SKM-1 treated with dmso at 0.1 percent for 144 hours (cell line): ENCODE results near the gene SF3B2.
A peak's percentile ranks its signal among the peaks of the same experiment; 100 is the strongest.
"Not testable (repeated sequence)": the region's sequence is repeated elsewhere in the genome, so short reads cannot be mapped to it uniquely, and the experiment has no call there.

Experiments
- DNase-seq: peaks from one replicate; lab custom pipeline; 2025; ENCODE audit not compliant: unreplicated experiment; lab: John Stamatoyannopoulos, UW

SF3B2 gene

DNA sequence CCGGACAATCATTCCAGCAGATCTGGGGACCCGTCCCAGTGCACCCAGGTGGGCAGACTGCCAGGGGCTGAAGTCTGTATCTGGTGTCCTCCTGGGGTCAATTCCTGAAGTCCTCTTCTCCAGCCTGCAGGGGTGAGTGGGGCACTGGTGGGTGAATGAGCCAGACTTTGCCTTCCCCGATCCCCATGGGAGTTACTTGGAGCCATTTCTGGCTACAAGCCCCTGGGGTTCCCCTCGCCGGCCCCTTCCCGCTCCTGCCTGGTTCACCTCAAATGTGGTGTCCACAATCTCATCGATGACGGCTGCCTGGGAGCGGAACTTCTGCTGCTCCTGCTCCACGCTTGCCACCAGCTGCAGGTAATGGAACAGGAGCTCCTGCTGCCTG is 35.4 kb upstream of the SF3B2 start:
- no peak for DNase-seq

DNA sequence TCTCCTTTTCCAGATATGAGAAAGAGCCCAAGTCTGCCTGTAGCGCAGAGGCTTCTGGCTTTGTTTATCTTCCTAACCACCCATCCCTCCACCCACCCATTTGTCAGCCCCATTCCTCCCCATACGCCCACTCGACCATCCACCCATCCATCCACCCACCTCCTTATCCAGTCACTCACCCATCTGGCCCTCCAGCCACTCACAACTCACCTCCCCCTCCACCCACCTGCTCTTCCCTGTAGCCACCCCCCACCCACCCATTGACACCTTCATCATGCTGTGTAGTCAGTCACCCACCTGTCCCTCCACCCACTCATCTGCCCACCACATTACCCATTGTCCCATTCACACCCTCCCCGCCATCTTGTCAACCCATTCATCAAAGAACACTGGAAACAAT is 34.8 kb upstream of the SF3B2 start:
- DNase-seq, result no peak

GRCh38 chr11:66020212-66020611 is 32.0 kb upstream of the SF3B2 start:
- DNase-seq, result no peak

DNA sequence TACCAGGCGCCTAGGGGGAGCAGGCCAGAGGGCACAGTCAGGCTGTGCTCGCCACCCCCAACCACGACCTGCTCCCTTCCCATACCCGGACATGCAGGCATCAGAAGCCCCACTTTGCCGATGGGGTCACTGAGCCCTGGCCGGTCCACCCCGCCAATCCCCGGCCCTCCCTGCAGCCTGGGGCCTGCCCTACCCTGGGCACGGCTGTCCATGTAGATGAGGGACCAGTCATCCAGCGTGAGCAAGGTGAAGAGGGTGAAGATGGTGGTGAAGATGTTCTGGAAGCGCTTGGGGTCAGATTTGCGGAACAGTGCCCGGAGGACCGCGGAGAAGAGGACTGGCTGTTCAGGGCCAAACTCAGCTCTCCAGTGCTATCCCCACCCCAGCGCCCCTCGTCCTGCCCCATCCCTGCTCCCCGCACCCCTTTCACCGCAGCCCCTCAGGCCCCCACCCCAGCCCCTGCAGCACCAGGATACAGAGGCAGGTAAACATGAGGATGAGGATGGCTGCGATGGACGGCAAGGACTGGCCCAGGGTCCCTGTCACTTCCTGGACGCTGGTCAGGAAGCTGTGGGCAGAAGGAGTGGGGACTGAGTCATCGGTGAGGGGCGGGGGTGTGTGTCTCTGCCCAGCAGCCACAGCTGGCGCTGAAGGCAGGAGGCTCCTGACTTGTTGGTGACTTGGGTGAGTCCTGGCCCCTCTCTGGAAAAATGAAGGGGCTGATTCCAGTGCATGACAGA is 31.4 kb upstream of the SF3B2 start:
- DNase-seq, result peak; percentile 61

- DNase-seq, result peak; percentile 60
Measured at GRCh38 chr11:66022401-66023185, 29.6 kb upstream of the SF3B2 start.

DNA sequence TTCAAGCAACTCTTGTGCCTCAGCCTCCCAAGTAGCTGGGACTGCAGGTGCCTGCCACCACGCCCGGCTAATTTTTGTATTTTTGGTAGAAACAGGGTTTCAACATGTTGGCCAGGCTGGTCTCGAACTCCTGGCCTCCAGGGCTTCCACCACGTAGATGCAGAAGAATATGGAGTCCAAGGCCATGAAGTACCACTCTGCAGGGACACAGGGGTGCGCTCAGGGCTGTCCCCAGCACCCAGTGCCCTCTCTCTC is 29.1 kb upstream of the SF3B2 start:
- not testable (repeated sequence) for DNase-seq

GRCh38 chr11:66026017-66026529 is 26.1 kb upstream of the SF3B2 start, which contains the start of gene CATSPER1:
Gene CATSPER1, minus strand, starts transcription at chr11:66026479. Its CDS starts 100 bp downstream, at chr11:66026379.
- no peak for DNase-seq

DNA sequence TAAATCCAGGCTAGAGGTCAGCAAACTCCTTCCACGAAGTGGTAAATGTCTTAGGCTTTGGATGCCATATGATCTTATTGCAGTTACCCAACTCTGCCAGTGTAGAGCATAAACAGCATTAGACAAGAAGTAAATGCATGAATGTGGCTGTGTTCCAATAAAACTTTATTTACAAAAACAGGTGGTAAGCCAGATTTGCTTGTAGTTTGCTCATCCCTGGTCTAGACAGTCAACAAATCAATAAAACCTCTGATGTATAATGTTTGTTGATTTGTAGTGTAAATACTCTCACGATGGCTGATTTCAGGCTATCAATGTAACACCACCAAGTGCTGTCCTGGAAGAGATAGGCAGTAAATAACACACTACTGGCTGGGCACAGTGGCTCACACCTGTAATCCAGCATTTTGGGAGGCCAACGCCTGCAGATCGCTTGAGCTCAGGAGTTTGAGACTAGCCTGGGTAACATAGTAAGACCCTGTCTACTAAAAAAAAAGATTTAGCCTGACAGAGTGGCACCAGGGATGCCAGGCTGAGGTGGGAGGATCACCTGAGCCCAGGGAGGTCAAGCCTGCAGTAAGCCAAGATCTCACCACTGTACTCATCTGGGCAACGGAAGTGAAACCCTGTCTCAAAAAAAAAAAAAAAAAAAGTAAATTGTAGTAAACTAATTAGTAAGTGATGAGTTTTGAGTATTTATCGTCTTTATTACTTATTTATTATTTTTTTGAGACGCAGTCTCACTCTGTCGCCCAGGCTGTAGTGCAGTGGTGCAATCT is 19.0 kb upstream of the SF3B2 start:
- no peak for DNase-seq

GRCh38 chr11:66035653-66036333 is 16.4 kb upstream of the SF3B2 start:
- DNase-seq, result no peak

DNA sequence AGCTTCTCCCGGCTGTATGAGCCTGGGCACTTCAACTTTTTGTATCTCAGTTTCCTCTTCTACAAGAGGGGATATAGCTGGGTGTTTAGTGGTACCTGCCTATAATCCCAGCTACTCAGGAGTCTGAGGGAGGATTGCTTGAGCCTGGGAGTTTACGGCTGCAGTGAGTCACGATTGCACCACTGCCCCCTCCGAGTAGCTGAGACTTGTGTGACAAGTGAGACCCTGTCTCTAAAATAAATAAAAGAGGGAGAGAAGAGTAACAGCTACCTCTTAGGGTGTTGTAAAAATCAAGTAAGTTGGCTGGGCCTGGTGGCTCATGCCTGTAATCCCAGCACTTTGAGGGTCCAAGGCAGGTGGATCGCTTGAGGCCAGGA is 15.8 kb upstream of the SF3B2 start:
- DNase-seq, result no peak

GRCh38 chr11:66037327-66037726 is 14.8 kb upstream of the SF3B2 start:
- no peak for DNase-seq

DNA sequence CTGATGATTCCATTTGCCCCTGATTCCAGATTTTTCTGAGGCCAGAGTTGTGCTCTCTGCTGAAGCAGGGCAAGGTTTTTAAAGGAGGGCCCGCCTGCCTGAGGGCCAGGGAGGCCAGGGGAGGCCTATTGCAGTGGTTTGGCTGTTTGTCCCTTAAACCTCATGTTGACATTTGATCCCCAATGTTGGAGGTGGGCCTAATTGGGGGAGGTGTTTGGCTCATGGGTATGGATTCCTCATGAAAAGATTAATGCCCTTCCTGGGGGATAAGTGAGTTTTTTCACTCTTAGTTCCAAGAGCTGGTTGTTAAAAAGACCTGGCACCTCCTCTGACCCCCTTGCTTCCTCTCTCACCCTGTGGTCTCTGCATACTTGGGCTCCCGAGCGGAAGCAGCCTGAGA is 12.4 kb upstream of the SF3B2 start:
- no peak for DNase-seq

GRCh38 chr11:66042227-66042995 is 9.8 kb upstream of the SF3B2 start:
- no peak for DNase-seq

- no peak for DNase-seq
Measured at GRCh38 chr11:66042996-66043906, 8.9 kb upstream of the SF3B2 start.

DNA sequence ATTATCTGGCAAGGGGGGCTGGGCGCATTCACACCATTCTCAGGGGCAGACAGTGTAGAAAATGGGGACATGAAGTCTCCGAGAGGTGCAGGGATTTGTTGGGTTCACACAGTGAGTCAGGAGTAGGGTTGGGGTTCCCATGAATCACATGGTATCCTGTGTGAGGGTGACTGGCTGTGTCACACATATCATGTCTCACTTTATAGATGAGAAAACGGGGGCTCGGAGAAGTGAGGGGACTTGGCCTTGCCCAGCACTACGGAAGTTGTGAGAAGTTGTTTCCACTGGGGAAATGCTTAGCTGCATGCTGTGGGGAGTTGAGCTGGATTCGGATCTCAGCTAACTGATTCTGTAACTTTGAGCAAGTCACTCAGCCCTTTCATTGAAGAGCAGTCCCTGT is 7.4 kb upstream of the SF3B2 start:
- DNase-seq, result no peak

DNA sequence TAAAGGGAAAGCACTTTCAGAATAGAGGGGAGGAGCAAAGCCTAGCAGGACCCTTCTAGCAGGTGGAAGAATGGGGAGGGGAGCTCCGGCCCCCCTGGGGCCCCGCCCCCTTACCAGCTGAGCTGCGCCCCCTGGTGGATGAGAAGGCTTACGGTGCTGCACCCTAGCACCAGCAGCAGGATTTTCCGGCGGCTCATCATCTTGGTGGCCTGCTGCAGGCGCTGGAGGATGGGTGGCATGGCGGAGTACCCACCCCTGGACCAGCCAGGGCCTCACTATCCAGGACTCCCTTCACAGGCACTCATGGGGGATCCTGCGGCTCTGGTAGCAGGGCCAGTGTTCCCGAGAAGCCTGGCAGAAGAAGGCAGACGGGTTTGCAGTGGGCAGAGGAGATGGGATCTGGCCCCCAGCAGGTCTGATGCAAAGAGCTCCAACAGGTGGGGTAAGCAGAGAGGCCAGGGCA is 7.0 kb upstream of the SF3B2 start:
- peak; percentile 53 for DNase-seq

DNA sequence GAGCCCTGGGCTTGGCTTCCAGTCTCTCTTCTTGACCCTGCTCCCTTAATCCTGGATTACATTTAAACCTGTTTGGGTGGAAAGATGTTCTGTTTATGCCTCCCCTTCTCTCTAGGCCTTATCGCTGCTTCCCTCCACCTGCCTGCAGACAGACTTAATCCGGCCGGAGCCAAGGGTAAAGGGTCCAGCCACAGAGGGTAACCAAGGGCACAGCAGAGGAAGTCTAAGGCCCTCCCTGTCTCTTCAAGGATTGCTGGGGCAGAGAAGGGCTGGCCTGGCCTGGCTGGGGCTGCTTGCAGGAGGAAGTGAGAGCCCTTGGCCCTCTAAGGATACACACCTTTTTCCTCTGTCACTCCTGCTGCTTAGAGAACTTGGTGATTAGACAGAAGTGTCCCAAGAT is 5.3 kb upstream of the SF3B2 start:
- no peak for DNase-seq

DNA sequence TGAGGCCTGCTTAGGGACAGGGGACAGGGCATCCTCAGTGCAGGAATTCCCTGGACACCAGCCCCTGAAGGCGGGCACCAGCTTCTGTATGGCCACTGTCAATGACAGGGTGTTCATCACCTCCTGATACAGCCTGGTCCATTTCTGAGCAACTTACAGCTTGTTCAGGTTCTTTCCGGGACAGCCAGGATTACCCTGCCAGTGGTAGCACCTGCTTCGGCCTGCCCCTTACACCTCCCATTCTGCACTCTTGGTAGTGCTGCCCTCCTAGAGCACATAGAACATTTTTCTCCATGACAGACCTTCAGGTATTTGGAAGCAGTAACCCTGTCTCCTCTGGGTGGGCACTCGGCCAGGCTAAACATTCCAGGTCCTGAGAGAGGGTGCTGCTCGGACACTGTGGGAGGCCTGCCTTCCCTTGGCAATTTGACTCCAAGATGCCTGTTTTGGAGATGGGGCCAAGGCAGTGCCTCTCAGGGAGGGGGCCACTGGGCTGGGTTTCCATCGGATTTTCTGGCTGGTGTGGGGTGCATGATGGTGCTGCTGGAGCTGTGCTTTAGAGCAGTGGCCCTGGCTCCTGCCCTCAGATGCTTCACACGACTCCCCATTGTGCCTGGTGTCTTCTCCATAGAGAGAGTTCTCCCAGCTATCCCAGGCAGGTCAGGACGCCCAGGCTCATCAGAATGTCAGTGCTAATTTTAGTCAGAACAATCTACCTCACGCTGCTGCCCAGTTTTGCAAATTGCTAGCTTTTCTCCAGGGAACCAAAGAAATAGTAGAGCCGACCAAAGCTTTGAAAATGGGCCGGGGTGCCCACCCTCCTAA is 4.4 kb upstream of the SF3B2 start:
- no peak for DNase-seq
